Activated T-cell treated with anti-CD3 and anti-CD28 coated beads, Interleukin-2, amount 50 U/mL, for 72 hours (primary cell): ENCODE measurements around the gene PAQR9. TPM values are rescaled to one million over a fixed set of nuclear protein-coding genes. Genes with fewer than 3 reads are reported as not detected.

Experiments
- ATAC-seq, 2 donors: fragments of 150-1000 bp; cut with Tn5 transposase; replicated peaks in 1 of 2; 2 replicates each; pipeline ENCODE4 v1.10.0; 2021; ENCODE audit warnings: moderate library complexity in 2 of 2, mild to moderate bottlenecking in 1 of 2
- DNase-seq, 2 donors: peaks; one replicate each; pipeline ENCODE4 v3.0.0; 2021 to 2022; ENCODE audit warnings: mixed read lengths in 1 of 2
- H3K27ac Mint-ChIP-seq: one replicate; pipeline ENCODE4 v1.8.0; 2022; ENCODE audit warnings: mild to moderate bottlenecking, moderate library complexity, mixed read lengths
- H3K27me3 Mint-ChIP-seq: one replicate; pipeline ENCODE4 v1.8.0; 2022; ENCODE audit warnings: low read depth, mixed read lengths
- H3K36me3 Mint-ChIP-seq, 2 donors: one replicate each; pipeline ENCODE4 v1.8.0; 2022; ENCODE audit warnings: mixed read lengths in 2 of 2, mild to moderate bottlenecking in 1 of 2; ENCODE audit not compliant: insufficient read depth in 2 of 2
- H3K4me1 Mint-ChIP-seq: one replicate; pipeline ENCODE4 v1.8.0; 2022; ENCODE audit warnings: low read depth, mixed read lengths
- H3K4me3 Mint-ChIP-seq, 2 donors: one replicate each; pipeline ENCODE4 v1.8.0; 2022; ENCODE audit warnings: mild to moderate bottlenecking in 2 of 2, mixed read lengths in 2 of 2, moderate library complexity in 2 of 2
- H3K9me3 Mint-ChIP-seq, 2 donors: one replicate each; pipeline ENCODE4 v1.8.0; 2022; ENCODE audit warnings: mixed read lengths in 2 of 2
- total RNA-seq, 2 donors: library from RNA; stranded (reverse); gene quantifications; one replicate each; pipeline ENCODE4 v1.2.3, GENCODE V29; 2022

The PAQR9 gene
- total RNA-seq, 2 donors from 2014 or later, result not detected

GRCh38 chr3:142958707-142959106 lies 4.8 kb downstream of the PAQR9 start:
- Mint-ChIP-seq H3K9me3 (no peaks in the 10 kb centered on the region), H3K4me1 (peaks cover 9% of the 10 kb centered on the region), H3K27me3 (peaks cover 61% of the 10 kb centered on the region), H3K4me3 (no peak overlapping the region), H3K36me3 (peaks cover 0 to 3% of the 10 kb centered on the region in 2 donors), H3K27ac (no peak overlapping the region)
- ATAC-seq (peak; percentile 52 to 79), DNase-seq (peak; percentile 38 to 42)

GRCh38 chr3:142953443-142953842 lies 10.0 kb downstream of the PAQR9 start:
- DNase-seq (no peak), ATAC-seq (no peak)
- peaks cover 61% of the 10 kb centered on the region for H3K27me3 Mint-ChIP-seq
- no peak overlapping the region for H3K4me3 Mint-ChIP-seq
- H3K9me3 Mint-ChIP-seq, result no peaks in the 10 kb centered on the region
- no peaks in the 10 kb centered on the region for H3K36me3 Mint-ChIP-seq
- no peak overlapping the region for H3K27ac Mint-ChIP-seq
- no peaks in the 10 kb centered on the region for H3K4me1 Mint-ChIP-seq

GRCh38 chr3:142952272-142953193 lies 10.9 kb downstream of the PAQR9 start:
- Mint-ChIP-seq H3K4me3 (no peak overlapping the region), H3K27me3 (peaks cover 65% of the 10 kb centered on the region), H3K36me3 (peaks cover 0 to 2% of the 10 kb centered on the region in 2 donors), H3K27ac (no peak overlapping the region), H3K4me1 (peaks cover 6% of the 10 kb centered on the region), H3K9me3 (no peaks in the 10 kb centered on the region)
- DNase-seq (no peak), ATAC-seq (no peak)

- ATAC-seq (no peak), DNase-seq (no peak)
- Mint-ChIP-seq H3K27ac (no peak overlapping the region), H3K4me1 (peaks cover 9% of the 10 kb centered on the region), H3K27me3 (peaks cover 65% of the 10 kb centered on the region), H3K36me3 (peaks cover 0 to 2% of the 10 kb centered on the region in 2 donors), H3K4me3 (no peak overlapping the region), H3K9me3 (no peaks in the 10 kb centered on the region)
Observed at GRCh38 chr3:142951794-142952193, 11.7 kb downstream of the PAQR9 start.

- Mint-ChIP-seq H3K4me1 (peaks cover 9% of the 10 kb centered on the region), H3K4me3 (no peak overlapping the region), H3K27me3 (peaks cover 73% of the 10 kb centered on the region), H3K9me3 (no peaks in the 10 kb centered on the region), H3K36me3 (peaks cover 0 to 2% of the 10 kb centered on the region in 2 donors), H3K27ac (no peak overlapping the region)
- no peak for DNase-seq
- ATAC-seq, result no peak
Observed at GRCh38 chr3:142950972-142951371, 12.5 kb downstream of the PAQR9 start.

- Mint-ChIP-seq H3K27me3 (peaks cover 57% of the 10 kb centered on the region), H3K27ac (no peak overlapping the region), H3K4me1 (peaks cover 20% of the 10 kb centered on the region), H3K36me3 (peaks cover 0 to 2% of the 10 kb centered on the region in 2 donors), H3K9me3 (no peaks in the 10 kb centered on the region), H3K4me3 (peak overlapping the region; percentile 24 to 66)
- peak; percentile 47 to 74 for DNase-seq
- peak; percentile 96 to 98 for ATAC-seq
Observed at GRCh38 chr3:142947799-142948575, 15.5 kb downstream of the PAQR9 start.

GRCh38 chr3:142947352-142947751 lies 16.1 kb downstream of the PAQR9 start:
- peak overlapping the region in 1 of 2 donors; percentile 66 for H3K4me3 Mint-ChIP-seq
- H3K9me3 Mint-ChIP-seq, result no peaks in the 10 kb centered on the region
- no peak overlapping the region for H3K27ac Mint-ChIP-seq
- peaks cover 0 to 2% of the 10 kb centered on the region in 2 donors for H3K36me3 Mint-ChIP-seq
- ATAC-seq (peak in 1 of 2 donors; percentile 14), DNase-seq (peak in 1 of 2 donors; percentile 5)
- peaks cover 55% of the 10 kb centered on the region for H3K27me3 Mint-ChIP-seq
- H3K4me1 Mint-ChIP-seq, result peaks cover 20% of the 10 kb centered on the region

- peaks cover 50% of the 10 kb centered on the region for H3K27me3 Mint-ChIP-seq
- H3K27ac Mint-ChIP-seq, result no peak overlapping the region
- DNase-seq (no peak), ATAC-seq (no peak)
- H3K9me3 Mint-ChIP-seq, result no peaks in the 10 kb centered on the region
- peaks cover 0 to 2% of the 10 kb centered on the region in 2 donors for H3K36me3 Mint-ChIP-seq
- H3K4me3 Mint-ChIP-seq, result peak overlapping the region in 1 of 2 donors; percentile 35
- H3K4me1 Mint-ChIP-seq, result peaks cover 20% of the 10 kb centered on the region
Observed at GRCh38 chr3:142946861-142947260, 16.6 kb downstream of the PAQR9 start.

GRCh38 chr3:142945023-142945422 lies 18.5 kb downstream of the PAQR9 start:
- Mint-ChIP-seq H3K9me3 (no peaks in the 10 kb centered on the region), H3K27me3 (peaks cover 48% of the 10 kb centered on the region), H3K27ac (no peak overlapping the region), H3K4me1 (peaks cover 24% of the 10 kb centered on the region), H3K36me3 (peaks cover 0 to 2% of the 10 kb centered on the region in 2 donors), H3K4me3 (peak overlapping the region in 1 of 2 donors; percentile 84)
- no peak for ATAC-seq
- DNase-seq, result no peak

GRCh38 chr3:142944342-142944741 lies 19.1 kb downstream of the PAQR9 start:
- peak overlapping the region; percentile 91 for H3K27ac Mint-ChIP-seq
- H3K4me1 Mint-ChIP-seq, result peaks cover 24% of the 10 kb centered on the region
- peak overlapping the region in 1 of 2 donors; percentile 84 for H3K4me3 Mint-ChIP-seq

GRCh38 chr3:142943870-142944269 lies 19.6 kb downstream of the PAQR9 start:
- Mint-ChIP-seq H3K9me3 (no peaks in the 10 kb centered on the region), H3K4me3 (peak overlapping the region in 1 of 2 donors; percentile 84), H3K27me3 (peaks cover 36% of the 10 kb centered on the region), H3K36me3 (peaks cover 0 to 2% of the 10 kb centered on the region in 2 donors), H3K27ac (peak overlapping the region; percentile 91), H3K4me1 (peaks cover 24% of the 10 kb centered on the region)
- ATAC-seq, result peak in 1 of 2 donors; percentile 25
- no peak for DNase-seq

More at GRCh38 chr3:142944342-142944741, 19.1 kb downstream of the PAQR9 start:
- Mint-ChIP-seq H3K27me3 (peaks cover 41% of the 10 kb centered on the region), H3K36me3 (peaks cover 0 to 2% of the 10 kb centered on the region in 2 donors), H3K9me3 (no peaks in the 10 kb centered on the region)
- ATAC-seq (peak in 1 of 2 donors; percentile 22), DNase-seq (no peak)

- no peak for DNase-seq
- Mint-ChIP-seq H3K27ac (no peak overlapping the region), H3K9me3 (no peaks in the 10 kb centered on the region), H3K27me3 (peaks cover 32% of the 10 kb centered on the region), H3K4me3 (no peak overlapping the region), H3K4me1 (peaks cover 24% of the 10 kb centered on the region), H3K36me3 (peaks cover 0 to 2% of the 10 kb centered on the region in 2 donors)
- ATAC-seq, result no peak
Observed at GRCh38 chr3:142943349-142943748, 20.1 kb downstream of the PAQR9 start.
